K562 (cell line): ENCODE results near the gene ZNF613. TPM values are rescaled to one million over a fixed set of nuclear protein-coding genes. Genes with fewer than 3 reads are reported as not detected.

Source experiments
- CHCHD3 ChIP-seq: fragments of 250-450 bp; sonication (Bioruptor Pico); IDR thresholded peaks from 2 replicates; pipeline ENCODE4 v2.1.2; 2022; ENCODE audit warnings: mild to moderate bottlenecking
- ETV5 ChIP-seq: sonication (generic); formaldehyde crosslinking; IDR thresholded peaks from 2 replicates; pipeline ENCODE4 v1.4.0; 2020; ENCODE audit warnings: low read depth, mild to moderate bottlenecking, missing genetic modification reagents
- EWSR1 ChIP-seq: fragments of 450-650 bp; IDR thresholded peaks from 2 replicates; pipeline ENCODE4 v1.6.1; 2018; ENCODE audit warnings: borderline replicate concordance, mild to moderate bottlenecking, low read depth, moderate library complexity; ENCODE audit not compliant: partially characterized antibody
- GABPA ChIP-seq: fragments of 200-800 bp; sonication (Bioruptor generic); conservative IDR thresholded peaks from 2 replicates; pipeline ENCODE4 v1.6.1; 2016; ENCODE audit warnings: low read depth, missing genetic modification characterization, missing compliant biosample characterization
- HMG20B ChIP-seq: fragments of 250-450 bp; sonication (Bioruptor Pico); IDR thresholded peaks from 2 replicates; pipeline ENCODE4 v1.5.0; 2021; ENCODE audit warnings: mild to moderate bottlenecking
- HNRNPH1 ChIP-seq: fragments of 200-400 bp; formaldehyde crosslinking; optimal IDR thresholded peaks from 2 replicates; pipeline ENCODE3; 2017; ENCODE audit warnings: low read depth, mild to moderate bottlenecking, low read length, moderate library complexity
- JUND ChIP-seq, 2 experiments: IDR thresholded peaks; 2 replicates in 1 of 2; 3 replicates in 1 of 2; pipeline ENCODE4 v1.6.1; 2011; ENCODE audit warnings: borderline replicate concordance in 2 of 2, low read depth in 2 of 2, low read length in 2 of 2, improper control_type of control experiment in 1 of 2, missing biosample characterization in 1 of 2, missing genetic modification characterization in 1 of 2, missing genetic modification reagents in 1 of 2
- MIER1 ChIP-seq: fragments of 450-650 bp; IDR thresholded peaks from 2 replicates; pipeline ENCODE4 v1.6.1; 2016; ENCODE audit warnings: antibody characterized with exemption, mild to moderate bottlenecking, low read depth
- NR2C1 ChIP-seq, 2 experiments: fragments of 450-650 bp; IDR thresholded peaks; 2 replicates each; pipeline ENCODE4 v1.6.1; 2017; ENCODE audit warnings: mild to moderate bottlenecking in 2 of 2, antibody characterized with exemption in 1 of 2, inconsistent platforms in 1 of 2, missing compliant biosample characterization in 1 of 2, missing genetic modification characterization in 1 of 2
- RBM14 ChIP-seq: fragments of 200-400 bp; formaldehyde crosslinking; IDR thresholded peaks from 2 replicates; pipeline ENCODE4 v1.6.1; 2018; ENCODE audit warnings: low read depth, mild to moderate bottlenecking, low read length, moderate library complexity, borderline replicate concordance; ENCODE audit not compliant: insufficient read depth
- SLC30A9 ChIP-seq: fragments of 250-450 bp; sonication (Bioruptor Pico); IDR thresholded peaks from 2 replicates; pipeline ENCODE4 v1.8.0; 2022; ENCODE audit warnings: mild to moderate bottlenecking, moderate library complexity
- SMARCA5 ChIP-seq: fragments of 450-650 bp; IDR thresholded peaks from 2 replicates; pipeline ENCODE4 v1.6.1; 2016
- SPI1 ChIP-seq: IDR thresholded peaks from 2 replicates; pipeline ENCODE4 v1.6.1; 2011; ENCODE audit warnings: low read depth, low read length, control low read depth, borderline replicate concordance
- TEAD2 ChIP-seq: fragments of 450-650 bp; IDR thresholded peaks from 2 replicates; pipeline ENCODE4 v1.6.1; 2016; ENCODE audit warnings: missing genetic modification characterization, control low read depth, missing compliant biosample characterization
- ZNF280B ChIP-seq: fragments of 250-450 bp; sonication (Bioruptor Pico); IDR thresholded peaks from 2 replicates; pipeline ENCODE4 v1.5.1; 2021; ENCODE audit warnings: mild to moderate bottlenecking
- ZNF639 ChIP-seq, 2 experiments: fragments of 200-800 bp in 1 of 2; sonication (Bioruptor generic) in 1 of 2; sonication (generic) in 1 of 2; formaldehyde crosslinking in 1 of 2; IDR thresholded peaks in 1 of 2; conservative IDR thresholded peaks in 1 of 2; 2 replicates each; pipeline versions ENCODE4 v1.5.0 to v1.6.1; 2016 to 2020; ENCODE audit warnings: missing compliant biosample characterization in 1 of 2, missing genetic modification characterization in 1 of 2, missing genetic modification reagents in 1 of 2
- ZNF696 ChIP-seq: fragments of 250-450 bp; sonication (Bioruptor Pico); conservative IDR thresholded peaks from 2 replicates; pipeline ENCODE4 v1.4.0; 2020; ENCODE audit warnings: mild to moderate bottlenecking, moderate library complexity
- ZNF766 ChIP-seq: fragments of 200-800 bp; sonication (Bioruptor generic); conservative IDR thresholded peaks from 2 replicates; pipeline ENCODE4 v1.6.1; 2016; ENCODE audit warnings: missing genetic modification characterization, missing compliant biosample characterization
- polyA plus RNA-seq, 8 experiments: library from polyadenylated mRNA; depleted of rRNA in 4 of 8; stranded (reverse) in 5 of 8; unstranded in 3 of 8; fragments of >200 nt; fragmentation: Nextera tagmentation in 2 of 8; fragmentation: Illumina TruSeq in 1 of 8; extraction: Ambion mirVana in 2 of 8; extraction: Trizol in 1 of 8; gene quantifications; 2 replicates each; pipeline versions ENCODE4 v1.2.1 to v1.2.3, GENCODE V29; 2011 to 2014; ENCODE audit warnings: inconsistent platforms in 1 of 8, missing spikeins in 1 of 8
- total RNA-seq, 7 experiments: library from RNA; depleted of rRNA in 6 of 7; stranded (reverse); fragments of >200 nt in 6 of 7; fragmentation: Illumina TruSeq in 2 of 7; extraction: Trizol in 2 of 7; gene quantifications; 2 replicates each; pipeline versions ENCODE4 v1.2.1 to v1.2.3, GENCODE V29; 2011 to 2021; ENCODE audit warnings: low replicate concordance in 1 of 7
- TF ChIP-seq, protein P1 (sequence below): fragments of 250-450 bp; sonication (Bioruptor Pico); IDR thresholded peaks from 2 replicates; pipeline ENCODE4 v1.5.0; 2021
- TF ChIP-seq, protein P2 (sequence below): sonication (generic); formaldehyde crosslinking; IDR thresholded peaks from 2 replicates; pipeline ENCODE4 v1.8.0; 2022; ENCODE audit warnings: mild to moderate bottlenecking, low read depth, missing genetic modification reagents

Gene ZNF613
- total and polyA plus RNA-seq, 9 of the 15 experiments (the other 6 are each of a cell fraction or from before 2014, with no cell fraction given), result 2.1 to 4.5 (median 2.7) TPM

DNA sequence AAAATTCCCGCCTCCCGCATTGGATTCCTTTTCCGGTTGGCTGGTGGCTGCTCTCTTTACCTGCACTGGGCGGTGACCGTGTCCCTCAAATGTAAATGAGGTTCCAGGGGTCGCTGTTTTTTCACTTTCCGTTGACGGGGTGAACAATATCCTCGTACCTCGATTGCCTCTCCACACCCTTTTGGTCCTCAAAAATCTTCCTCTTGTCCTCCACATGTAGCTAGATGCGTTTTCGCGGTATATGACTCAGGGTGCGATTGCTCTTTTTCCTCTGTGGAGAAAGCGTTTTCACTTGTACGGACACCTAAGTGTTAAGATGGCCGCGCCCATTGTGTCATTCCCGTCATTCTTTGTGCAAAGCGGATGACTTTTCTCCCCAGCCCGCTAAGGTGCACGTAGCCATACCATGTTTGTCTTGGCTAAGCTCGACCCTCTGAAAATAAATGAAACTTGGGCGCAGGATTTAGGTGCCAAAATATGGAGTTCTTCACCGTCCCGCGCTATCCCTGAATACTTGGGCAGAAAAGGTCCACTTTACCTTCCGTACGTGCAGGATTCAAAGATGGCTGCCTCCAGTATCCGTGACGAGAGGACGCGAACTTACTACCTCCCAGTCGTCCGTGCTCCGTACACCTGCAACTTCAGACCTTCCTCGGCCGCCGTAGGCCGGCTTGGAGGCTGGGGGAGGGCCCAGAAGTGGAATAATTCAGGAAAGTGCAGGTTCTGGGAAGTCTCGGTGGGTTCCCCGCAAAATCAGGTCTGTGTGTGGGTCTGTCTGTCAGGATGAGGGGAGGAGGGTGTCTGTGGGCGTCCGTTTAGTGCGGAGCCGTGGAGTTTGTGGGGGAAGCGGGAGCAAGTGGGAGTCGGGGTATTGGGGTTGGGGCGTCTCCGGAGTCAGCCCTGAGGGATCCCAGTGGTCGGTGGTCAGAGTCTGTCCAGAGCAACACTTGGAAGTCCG is at the start of gene ZNF613 (continued):
- TF ChIP-seq ZNF639 (CRISPR knock-in tag; conservative IDR thresholded peaks at IDR 0.05 in 1 of 2, IDR thresholded peaks at IDR 0.05 in 1 of 2) (peak in 1 of 2 experiments; percentile 76; a peak in 2 of 4 replicates), SPI1 (no peak), JUND (IDR thresholded peaks at IDR 0.05; ENCODE audit: borderline replicate concordance, low read depth, low read length) (0 out of 2 replicates have a peak, but pooled peaks have one; percentile 27), JUND (tag; IDR thresholded peaks at IDR 0.05; ENCODE audit: borderline replicate concordance, low read depth, low read length) (peak; percentile 40; the same call in 2 of the 3 replicates), ETV5 (CRISPR knock-in tag) (no peak; the same call in 1 of the 2 replicates), HNRNPH1 (no peak), HMG20B (CRISPR knock-in tag) (no peak), SMARCA5 (no peak), ZNF280B (no peak), TEAD2 (tag) (no peak; the same call in 1 of the 2 replicates), MIER1 (no peak), EWSR1 (no peak), ZNF696 (no peak), SLC30A9 (CRISPR knock-in tag) (no peak), RBM14 (no peak), CHCHD3 (CRISPR knock-in tag) (no peak), NR2C1 (IDR thresholded peaks at IDR 0.05) (peak; percentile 85), NR2C1 (tag; IDR thresholded peaks at IDR 0.05) (peak; percentile 80), GABPA (peak; percentile 74), ZNF766 (CRISPR knock-in tag) (peak; percentile 34; the same call in 1 of the 2 replicates)
- TF ChIP-seq, protein P1, sequence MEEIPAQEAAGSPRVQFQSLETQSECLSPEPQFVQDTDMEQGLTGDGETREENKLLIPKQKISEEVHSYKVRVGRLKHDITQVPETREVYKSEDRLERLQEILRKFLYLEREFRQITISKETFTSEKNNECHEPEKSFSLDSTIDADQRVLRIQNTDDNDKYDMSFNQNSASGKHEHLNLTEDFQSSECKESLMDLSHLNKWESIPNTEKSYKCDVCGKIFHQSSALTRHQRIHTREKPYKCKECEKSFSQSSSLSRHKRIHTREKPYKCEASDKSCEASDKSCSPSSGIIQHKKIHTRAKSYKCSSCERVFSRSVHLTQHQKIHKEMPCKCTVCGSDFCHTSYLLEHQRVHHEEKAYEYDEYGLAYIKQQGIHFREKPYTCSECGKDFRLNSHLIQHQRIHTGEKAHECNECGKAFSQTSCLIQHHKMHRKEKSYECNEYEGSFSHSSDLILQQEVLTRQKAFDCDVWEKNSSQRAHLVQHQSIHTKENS (CRISPR knock-in tag), result no peak
- TF ChIP-seq, protein P2, sequence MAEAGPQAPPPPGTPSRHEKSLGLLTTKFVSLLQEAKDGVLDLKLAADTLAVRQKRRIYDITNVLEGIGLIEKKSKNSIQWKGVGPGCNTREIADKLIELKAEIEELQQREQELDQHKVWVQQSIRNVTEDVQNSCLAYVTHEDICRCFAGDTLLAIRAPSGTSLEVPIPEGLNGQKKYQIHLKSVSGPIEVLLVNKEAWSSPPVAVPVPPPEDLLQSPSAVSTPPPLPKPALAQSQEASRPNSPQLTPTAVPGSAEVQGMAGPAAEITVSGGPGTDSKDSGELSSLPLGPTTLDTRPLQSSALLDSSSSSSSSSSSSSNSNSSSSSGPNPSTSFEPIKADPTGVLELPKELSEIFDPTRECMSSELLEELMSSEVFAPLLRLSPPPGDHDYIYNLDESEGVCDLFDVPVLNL (CRISPR knock-in tag), result no peak
